HCT116 (cell line): ENCODE measurements around the gene SLC6A6.

ENCODE experiments used
- CBX3 ChIP-seq: IDR thresholded peaks from 2 replicates; pipeline ENCODE4 v1.6.1; 2012; ENCODE audit warnings: low read depth
- CTCF ChIP-seq, 3 experiments: fragments of 200-600 bp in 1 of 3; sonication (generic) in 1 of 3; IDR thresholded peaks in 2 of 3; conservative IDR thresholded peaks in 1 of 3; 2 replicates each; pipeline ENCODE4 v1.5.1; 2012 to 2017; ENCODE audit warnings: low read depth in 2 of 3, low read length in 2 of 3, antibody characterized with exemption in 1 of 3, borderline replicate concordance in 1 of 3, control low read depth in 1 of 3, mild to moderate bottlenecking in 1 of 3, mixed read lengths in 1 of 3, mixed run types in 1 of 3, moderate library complexity in 1 of 3; ENCODE audit not compliant: insufficient read depth in 1 of 3
- EGR1 ChIP-seq: IDR thresholded peaks from 2 replicates; pipeline ENCODE4 v1.6.1; 2012; ENCODE audit warnings: low read depth
- ELF1 ChIP-seq: IDR thresholded peaks from 2 replicates; pipeline ENCODE4 v1.6.1; 2012; ENCODE audit warnings: low read depth, borderline replicate concordance
- EZH2 ChIP-seq: fragments of 200-600 bp; sonication (generic); IDR thresholded peaks from 2 replicates; pipeline ENCODE4 v1.6.1; 2017; ENCODE audit warnings: antibody characterized with exemption, mixed run types
- JUND ChIP-seq: IDR thresholded peaks from 2 replicates; pipeline ENCODE4 v1.6.1; 2012
- POLR2A ChIP-seq: IDR thresholded peaks from 2 replicates; pipeline ENCODE4 v1.7.0; 2011; ENCODE audit warnings: borderline replicate concordance; ENCODE audit not compliant: insufficient read depth, insufficient read length; ENCODE audit errors: extremely low read depth
- POLR2AphosphoS5 ChIP-seq: IDR thresholded peaks from 2 replicates; pipeline ENCODE4 v1.6.1; 2011; ENCODE audit warnings: mild to moderate bottlenecking, low read depth, low read length, moderate library complexity
- RAD21 ChIP-seq: IDR thresholded peaks from 2 replicates; pipeline ENCODE4 v1.6.1; 2012; ENCODE audit warnings: low read depth, mild to moderate bottlenecking
- TCF7L2 ChIP-seq: IDR thresholded peaks from 2 replicates; pipeline ENCODE4 v1.7.0; 2011; ENCODE audit warnings: borderline replicate concordance, inconsistent platforms; ENCODE audit not compliant: insufficient read depth, insufficient read length; ENCODE audit errors: extremely low read depth

GRCh38 chr3:14439501-14440167 is 37.2 kb downstream of the SLC6A6 start:
- TF ChIP-seq POLR2A (no peak), EZH2 (no peak), ELF1 (no peak), RAD21 (no peak), EGR1 (no peak), CTCF (IDR thresholded peaks at IDR 0.05 in 2 of 3, conservative IDR thresholded peaks at IDR 0.05 in 1 of 3; ENCODE audit: borderline replicate concordance in 1 of 3, insufficient read depth in 1 of 3, low read depth in 2 of 3, low read length in 2 of 3) (no peak), JUND (no peak), CBX3 (no peak), TCF7L2 (no peak), POLR2AphosphoS5 (no peak)
